CD8-positive, alpha-beta memory T cell (primary cell): ENCODE results near the gene LDLRAD1. TPM values are rescaled to one million over a fixed set of nuclear protein-coding genes. Genes with fewer than 3 reads are reported as not detected.
A peak's percentile ranks its signal among the peaks of the same experiment; 100 is the strongest.
"Not testable (repeated sequence)": the region's sequence is repeated elsewhere in the genome, so short reads cannot be mapped to it uniquely, and the experiment has no call there.

Experiments used
- CTCF ChIA-PET: fragments of 350-600 bp; sonication (Branson Sonifier 250); formaldehyde crosslinking; loops from one replicate; lab custom pipeline; 2021; ENCODE audit warnings: antibody characterized with exemption; lab: Charles Lee
- POLR2A ChIA-PET: fragments of 350-600 bp; sonication (Branson Sonifier 250); formaldehyde crosslinking; loops from one replicate; lab custom pipeline; 2021; ENCODE audit warnings: antibody characterized with exemption; lab: Charles Lee
- DNase-seq, 5 donors: peaks; one replicate each; pipeline versions ENCODE4 v3.0.0 to v3.0.0-alpha.2; 2020 to 2022; ENCODE audit warnings: mixed read lengths in 1 of 5
- H3K27ac ChIP-seq: one replicate; pipeline ENCODE4 v1.7.0; 2013; ENCODE audit warnings: low read depth, mild to moderate bottlenecking, low read length, moderate library complexity
- H3K27me3 ChIP-seq: 2 replicates; pipeline ENCODE4 v1.7.0; 2013; ENCODE audit warnings: low read length, mild to moderate bottlenecking; ENCODE audit not compliant: insufficient read depth, poor library complexity, severe bottlenecking
- H3K36me3 ChIP-seq: 2 replicates; pipeline ENCODE4 v1.7.0; 2013; ENCODE audit warnings: mild to moderate bottlenecking, low read length, moderate library complexity; ENCODE audit not compliant: insufficient read depth
- H3K4me1 ChIP-seq: 2 replicates; pipeline ENCODE4 v1.7.0; 2013; ENCODE audit warnings: mild to moderate bottlenecking, low read length, moderate library complexity; ENCODE audit not compliant: insufficient read depth
- H3K4me3 ChIP-seq: 2 replicates; pipeline ENCODE4 v1.7.0; 2013; ENCODE audit warnings: mild to moderate bottlenecking, low read length
- H3K9me3 ChIP-seq: 2 replicates; pipeline ENCODE4 v1.7.0; 2013; ENCODE audit warnings: mild to moderate bottlenecking, low read length
- H3K27ac Mint-ChIP-seq, 8 donors: one replicate each; pipeline ENCODE4 v1.8.0; 2020 to 2021; ENCODE audit warnings: mixed read lengths in 8 of 8, mild to moderate bottlenecking in 6 of 8, inconsistent platforms in 3 of 8, moderate library complexity in 3 of 8
- H3K27me3 Mint-ChIP-seq, 2 donors: one replicate each; pipeline ENCODE4 v1.8.0; 2020 to 2021; ENCODE audit warnings: mixed read lengths in 2 of 2, mild to moderate bottlenecking in 1 of 2, moderate library complexity in 1 of 2
- H3K36me3 Mint-ChIP-seq, 3 donors: one replicate each; pipeline ENCODE4 v1.8.0; 2020 to 2021; ENCODE audit warnings: mixed read lengths in 3 of 3, inconsistent platforms in 1 of 3, mild to moderate bottlenecking in 1 of 3
- H3K4me1 Mint-ChIP-seq, 3 donors: one replicate each; pipeline ENCODE4 v1.8.0; 2020 to 2021; ENCODE audit warnings: mixed read lengths in 3 of 3, inconsistent platforms in 1 of 3, mild to moderate bottlenecking in 1 of 3
- H3K4me3 Mint-ChIP-seq, 7 donors: one replicate each; pipeline ENCODE4 v1.8.0; 2020 to 2021; ENCODE audit warnings: mixed read lengths in 7 of 7, mild to moderate bottlenecking in 6 of 7, moderate library complexity in 4 of 7, inconsistent platforms in 2 of 7
- H3K9me3 Mint-ChIP-seq, 5 donors: one replicate each; pipeline ENCODE4 v1.8.0; 2020 to 2022; ENCODE audit warnings: mixed read lengths in 5 of 5, mild to moderate bottlenecking in 3 of 5, moderate library complexity in 2 of 5, inconsistent platforms in 1 of 5
- polyA plus RNA-seq: library from polyadenylated mRNA; unstranded; fragments of 300-500 nt; fragmentation: Illumina TruSeq; gene quantifications from one replicate; pipeline ENCODE4 v1.2.3, GENCODE V29; 2021
- total RNA-seq, 2 experiments: library from RNA; stranded (reverse); gene quantifications; one replicate each; pipeline ENCODE4 v1.2.3, GENCODE V29; 2021

The LDLRAD1 gene
- total and polyA plus RNA-seq, 3 experiments from 2014 or later, result not detected

- H3K27me3 ChIP-seq, result no peaks in the 10 kb centered on the region
- Mint-ChIP-seq H3K9me3 (no peaks in the 10 kb centered on the region), H3K27me3 (peaks cover 1 to 15% of the 10 kb centered on the region in 2 donors), H3K36me3 (no peaks in the 10 kb centered on the region), H3K4me1 (no peaks in the 10 kb centered on the region), H3K27ac (no peak overlapping the region), H3K4me3 (no peak overlapping the region)
- H3K4me3 ChIP-seq, result no peak overlapping the region
- H3K4me1 ChIP-seq, result no peaks in the 10 kb centered on the region
- CTCF ChIA-PET, result no interaction called here
- POLR2A ChIA-PET, result no interaction called here
- DNase-seq, result no peak
- H3K9me3 ChIP-seq, result no peaks in the 10 kb centered on the region
- H3K36me3 ChIP-seq, result no peaks in the 10 kb centered on the region
- H3K27ac ChIP-seq, result no peak overlapping the region
These were observed 13.4 kb downstream of the LDLRAD1 start for GRCh38 chr1:54004481-54005049.

- H3K9me3 ChIP-seq, H3K36me3 Mint-ChIP-seq, CTCF ChIA-PET, H3K9me3 Mint-ChIP-seq, H3K4me3 ChIP-seq, H3K4me1 ChIP-seq, DNase-seq, H3K4me3 Mint-ChIP-seq, POLR2A ChIA-PET, H3K27me3 ChIP-seq, H3K36me3 ChIP-seq, H3K27ac ChIP-seq, H3K4me1 Mint-ChIP-seq: not testable (repeated sequence)
- Mint-ChIP-seq H3K27me3 (peaks cover 1 to 10% of the 10 kb centered on the region in 2 donors), H3K27ac (peak overlapping the region in 1 of 8 donors; percentile 60)
These were observed 14.1 kb downstream of the LDLRAD1 start for GRCh38 chr1:54003750-54004480.

- H3K4me3 ChIP-seq, result no peak overlapping the region
- H3K4me1 ChIP-seq, result no peaks in the 10 kb centered on the region
- no peak overlapping the region for H3K27ac ChIP-seq
- Mint-ChIP-seq H3K27ac (no peak overlapping the region), H3K27me3 (peaks cover 1 to 5% of the 10 kb centered on the region in 2 donors), H3K9me3 (no peaks in the 10 kb centered on the region), H3K4me1 (no peaks in the 10 kb centered on the region), H3K36me3 (no peaks in the 10 kb centered on the region), H3K4me3 (no peak overlapping the region)
- DNase-seq, result no peak
- POLR2A ChIA-PET, result no interaction called here
- CTCF ChIA-PET, result interaction anchor here (0.6 kb wide), 1 partner anchor 767 kb away, joined by 3 read pairs; no protein-coding TSS in a partner anchor
- H3K27me3 ChIP-seq, result no peaks in the 10 kb centered on the region
- H3K9me3 ChIP-seq, result no peaks in the 10 kb centered on the region
- H3K36me3 ChIP-seq, result no peaks in the 10 kb centered on the region
These were observed 14.7 kb downstream of the LDLRAD1 start for GRCh38 chr1:54003249-54003646.

- H3K4me3 ChIP-seq, result no peak overlapping the region
- Mint-ChIP-seq H3K9me3 (no peaks in the 10 kb centered on the region), H3K27ac (no peak overlapping the region), H3K4me1 (no peaks in the 10 kb centered on the region), H3K36me3 (no peaks in the 10 kb centered on the region), H3K4me3 (no peak overlapping the region), H3K27me3 (peaks cover 1 to 3% of the 10 kb centered on the region in 2 donors)
- no peak overlapping the region for H3K27ac ChIP-seq
- H3K9me3 ChIP-seq, result no peaks in the 10 kb centered on the region
- H3K36me3 ChIP-seq, result no peaks in the 10 kb centered on the region
- DNase-seq, result no peak
- ChIA-PET CTCF (interaction anchor here (0.6 kb wide), 1 partner anchor 768 kb away, joined by 3 read pairs; no protein-coding TSS in a partner anchor), POLR2A (no interaction called here)
- no peaks in the 10 kb centered on the region for H3K27me3 ChIP-seq
- H3K4me1 ChIP-seq, result no peaks in the 10 kb centered on the region
These were observed 15.3 kb downstream of the LDLRAD1 start for GRCh38 chr1:54002544-54003248.

GRCh38 chr1:54001591-54001990 is 16.4 kb downstream of the LDLRAD1 start:
- Histone ChIP-seq H3K4me3 (no peak overlapping the region), H3K36me3 (no peaks in the 10 kb centered on the region), H3K9me3 (no peaks in the 10 kb centered on the region), H3K27me3 (no peaks in the 10 kb centered on the region), H3K27ac (no peak overlapping the region), H3K4me1 (no peaks in the 10 kb centered on the region)
- ChIA-PET CTCF (no interaction called here), POLR2A (no interaction called here)
- DNase-seq, result no peak
- Mint-ChIP-seq H3K36me3 (peaks cover 0 to 2% (median 0%) of the 10 kb centered on the region in 3 donors), H3K4me3 (no peak overlapping the region), H3K9me3 (peaks cover 0 to 2% (median 0%) of the 10 kb centered on the region in 5 donors), H3K4me1 (no peaks in the 10 kb centered on the region), H3K27ac (no peak overlapping the region), H3K27me3 (peaks cover 1 to 3% of the 10 kb centered on the region in 2 donors)

GRCh38 chr1:53999920-54000319 is 18.1 kb downstream of the LDLRAD1 start:
- no peaks in the 10 kb centered on the region for H3K4me1 Mint-ChIP-seq
- POLR2A ChIA-PET, result no interaction called here
- Histone ChIP-seq H3K36me3 (no peaks in the 10 kb centered on the region), H3K4me1 (no peaks in the 10 kb centered on the region), H3K27me3 (no peaks in the 10 kb centered on the region), H3K9me3 (no peaks in the 10 kb centered on the region), H3K4me3 (no peak overlapping the region), H3K27ac (no peak overlapping the region)
- H3K36me3 Mint-ChIP-seq, result peaks cover 0 to 2% (median 0%) of the 10 kb centered on the region in 3 donors
- peaks cover 0 to 2% (median 0%) of the 10 kb centered on the region in 5 donors for H3K9me3 Mint-ChIP-seq
- CTCF ChIA-PET, result no interaction called here
- H3K27ac Mint-ChIP-seq, result peak overlapping the region in 1 of 8 donors; percentile 4
- H3K4me3 Mint-ChIP-seq, result no peak overlapping the region
- peaks cover 3 to 6% of the 10 kb centered on the region in 2 donors for H3K27me3 Mint-ChIP-seq
- DNase-seq, result no peak

- no peak overlapping the region for H3K27ac ChIP-seq
- Mint-ChIP-seq H3K36me3 (peaks cover 0 to 2% (median 0%) of the 10 kb centered on the region in 3 donors), H3K27ac (no peak overlapping the region), H3K27me3 (peaks cover 3 to 4% of the 10 kb centered on the region in 2 donors), H3K9me3 (peaks cover 0 to 2% (median 0%) of the 10 kb centered on the region in 5 donors), H3K4me1 (no peaks in the 10 kb centered on the region), H3K4me3 (no peak overlapping the region)
- H3K4me3 ChIP-seq, result no peak overlapping the region
- H3K36me3 ChIP-seq, result no peaks in the 10 kb centered on the region
- H3K4me1 ChIP-seq, result no peaks in the 10 kb centered on the region
- CTCF ChIA-PET, result no interaction called here
- no peaks in the 10 kb centered on the region for H3K9me3 ChIP-seq
- no peak for DNase-seq
- POLR2A ChIA-PET, result no interaction called here
- H3K27me3 ChIP-seq, result no peaks in the 10 kb centered on the region
These were observed 19.8 kb downstream of the LDLRAD1 start for GRCh38 chr1:53998223-53998622.

- Histone ChIP-seq H3K36me3 (no peaks in the 10 kb centered on the region), H3K4me1 (no peaks in the 10 kb centered on the region), H3K27me3 (no peaks in the 10 kb centered on the region), H3K9me3 (no peaks in the 10 kb centered on the region), H3K27ac (no peak overlapping the region), H3K4me3 (no peak overlapping the region)
- Mint-ChIP-seq H3K27me3 (peaks cover 1 to 3% of the 10 kb centered on the region in 2 donors), H3K4me3 (no peak overlapping the region), H3K27ac (no peak overlapping the region), H3K4me1 (no peaks in the 10 kb centered on the region), H3K9me3 (peaks cover 0 to 2% (median 0%) of the 10 kb centered on the region in 5 donors), H3K36me3 (peaks cover 0 to 2% (median 0%) of the 10 kb centered on the region in 3 donors)
- POLR2A ChIA-PET, result no interaction called here
- CTCF ChIA-PET, result no interaction called here
- no peak for DNase-seq
These were observed 22.3 kb downstream of the LDLRAD1 start for GRCh38 chr1:53995683-53996082.
